Cardiac muscle cell (in vitro differentiated cells and primary cell): Measurements from ENCODE around the gene ERCC6L2. TPM values are rescaled to one million over a fixed set of nuclear protein-coding genes. Genes with fewer than 3 reads are reported as not detected.

Experiments used
- DNase-seq, 2 donors: peaks; one replicate each; pipeline versions ENCODE4 v3.0.0 to v3.0.0-alpha.2; 2010 to 2017; ENCODE audit warnings: low read depth in 1 of 2, low spot score in 1 of 2
- H3K27ac ChIP-seq: fragments of 200-600 bp; sonication (generic); 2 replicates; pipeline ENCODE4 v1.5.1; 2016
- H3K27me3 ChIP-seq: fragments of 200-600 bp; sonication (generic); 2 replicates; pipeline ENCODE4 v1.6.0; 2016; ENCODE audit warnings: control low read depth
- H3K36me3 ChIP-seq: fragments of 200-600 bp; sonication (generic); 2 replicates; pipeline ENCODE4 v1.5.1; 2016; ENCODE audit warnings: control low read depth
- H3K4me1 ChIP-seq: fragments of 200-600 bp; sonication (generic); 2 replicates; pipeline ENCODE4 v1.8.1; 2017; ENCODE audit warnings: low read depth, mild to moderate bottlenecking, mixed run types
- H3K4me3 ChIP-seq: fragments of 200-600 bp; sonication (generic); 2 replicates; pipeline ENCODE4 v1.5.1; 2016; ENCODE audit warnings: mild to moderate bottlenecking
- H3K9me3 ChIP-seq: fragments of 200-600 bp; sonication (generic); 2 replicates; pipeline ENCODE4 v1.5.1; 2017; ENCODE audit warnings: low read depth, mild to moderate bottlenecking, control low read depth
- CTCF ChIP-seq: IDR thresholded peaks from 2 replicates; pipeline ENCODE4 v1.5.1; 2012; ENCODE audit warnings: low read depth, mild to moderate bottlenecking, low read length
- polyA plus RNA-seq: library from polyadenylated mRNA; unstranded; fragments of >200 nt; fragmentation: Nextera tagmentation; extraction: Ambion mirVana; gene quantifications from 2 replicates; pipeline ENCODE4 v1.2.1, GENCODE V29; 2016
- total RNA-seq: library from RNA; depleted of rRNA; stranded (reverse); fragments of >200 nt; gene quantifications from 2 replicates; pipeline ENCODE4 v1.2.3, GENCODE V29; 2016

ERCC6L2 gene
- total and polyA plus RNA-seq, 2 experiments from 2014 or later: 22.7 to 52.5 TPM

- no peaks in the 10 kb centered on the region for H3K27me3 ChIP-seq
- H3K36me3 ChIP-seq: peaks cover 4% of the 10 kb centered on the region
- H3K4me1 ChIP-seq: peaks cover 23% of the 10 kb centered on the region
- no peak overlapping the region for H3K4me3 ChIP-seq
- H3K9me3 ChIP-seq: no peaks in the 10 kb centered on the region
- peak overlapping the region; percentile 63 for H3K27ac ChIP-seq
- no peak for TF ChIP-seq CTCF
- DNase-seq: no peak
Measured at GRCh38 chr9:96008502-96009222, 133.2 kb downstream of the ERCC6L2 start.

GRCh38 chr9:96009223-96009602, 133.7 kb downstream of the ERCC6L2 start:
- peaks cover 4% of the 10 kb centered on the region for H3K36me3 ChIP-seq
- peak in 1 of 2 donors; percentile 48 for DNase-seq
- no peaks in the 10 kb centered on the region for H3K9me3 ChIP-seq
- peak overlapping the region; percentile 63 for H3K27ac ChIP-seq
- H3K4me1 ChIP-seq: peaks cover 23% of the 10 kb centered on the region
- no peaks in the 10 kb centered on the region for H3K27me3 ChIP-seq
- H3K4me3 ChIP-seq: no peak overlapping the region
- TF ChIP-seq CTCF: no peak

- Histone ChIP-seq H3K27ac (peak overlapping the region; percentile 63), H3K4me1 (peaks cover 23% of the 10 kb centered on the region), H3K36me3 (peaks cover 4% of the 10 kb centered on the region), H3K4me3 (no peak overlapping the region), H3K27me3 (no peaks in the 10 kb centered on the region), H3K9me3 (no peaks in the 10 kb centered on the region)
- DNase-seq: peak in 1 of 2 donors; percentile 46
- TF ChIP-seq CTCF: no peak
Measured at GRCh38 chr9:96009690-96010472, 134.4 kb downstream of the ERCC6L2 start.

GRCh38 chr9:96014078-96014477, 138.6 kb downstream of the ERCC6L2 start:
- DNase-seq: no peak
- no peak for TF ChIP-seq CTCF
- Histone ChIP-seq H3K27me3 (no peaks in the 10 kb centered on the region), H3K27ac (no peak overlapping the region), H3K4me1 (peaks cover 12% of the 10 kb centered on the region), H3K9me3 (no peaks in the 10 kb centered on the region), H3K4me3 (no peak overlapping the region), H3K36me3 (peaks cover 4% of the 10 kb centered on the region)

GRCh38 chr9:96015876-96016686, 140.6 kb downstream of the ERCC6L2 start:
- no peak for DNase-seq
- Histone ChIP-seq H3K27me3 (peaks cover 11% of the 10 kb centered on the region), H3K27ac (no peak overlapping the region), H3K9me3 (no peaks in the 10 kb centered on the region), H3K36me3 (peaks cover 4% of the 10 kb centered on the region), H3K4me3 (no peak overlapping the region), H3K4me1 (no peaks in the 10 kb centered on the region)
- no peak for TF ChIP-seq CTCF
